Neural crest cell (in vitro differentiated cells): ENCODE data around the gene STARD8. TPM values are rescaled to one million over a fixed set of nuclear protein-coding genes. Genes with fewer than 3 reads are reported as not detected.
"Not testable (repeated sequence)": the region's sequence is repeated elsewhere in the genome, so short reads cannot be mapped to it uniquely, and the experiment has no call there.

ENCODE experiments used
- DNase-seq: peaks from one replicate; pipeline ENCODE4 v3.0.0; 2021; ENCODE audit warnings: low read depth, mixed read lengths, low spot score
- H3K27ac Mint-ChIP-seq: one replicate; pipeline ENCODE4 v1.8.0; 2021; ENCODE audit warnings: mild to moderate bottlenecking, mixed read lengths; ENCODE audit not compliant: unreplicated experiment
- H3K27me3 Mint-ChIP-seq: 2 replicates; pipeline ENCODE4 v1.8.0; 2021; ENCODE audit warnings: low read depth, mild to moderate bottlenecking, mixed read lengths
- H3K36me3 Mint-ChIP-seq: 2 replicates; pipeline ENCODE4 v1.8.0; 2021; ENCODE audit warnings: low read depth, mild to moderate bottlenecking, mixed read lengths
- H3K4me1 Mint-ChIP-seq: 2 replicates; pipeline ENCODE4 v1.8.0; 2021; ENCODE audit warnings: mixed read lengths
- H3K4me3 Mint-ChIP-seq: one replicate; pipeline ENCODE4 v1.8.0; 2021; ENCODE audit warnings: mild to moderate bottlenecking, mixed read lengths
- H3K9me3 Mint-ChIP-seq: 2 replicates; pipeline ENCODE4 v1.8.0; 2021; ENCODE audit warnings: mixed read lengths
- CTCF ChIP-seq: fragments of 200-600 bp; sonication (generic); conservative IDR thresholded peaks from 2 replicates; pipeline ENCODE4 v1.5.0; 2021; ENCODE audit warnings: antibody characterized with exemption, mild to moderate bottlenecking
- total RNA-seq: library from RNA; stranded (reverse); gene quantifications from 2 replicates; pipeline ENCODE4 v1.2.1, GENCODE V29; 2021

The STARD8 gene
- total RNA-seq, 1 donor from 2014 or later: 1.8 TPM

- H3K36me3 Mint-ChIP-seq: no peaks in the 10 kb centered on the region
- no peak for TF ChIP-seq CTCF
- peaks cover 15% of the 10 kb centered on the region for H3K27me3 Mint-ChIP-seq
- H3K9me3 Mint-ChIP-seq: no peaks in the 10 kb centered on the region
- peaks cover 32% of the 10 kb centered on the region for H3K4me1 Mint-ChIP-seq
- H3K4me3 Mint-ChIP-seq: peak overlapping the region; percentile 67
- no peak for DNase-seq
- H3K27ac Mint-ChIP-seq: no peak overlapping the region
Measured at GRCh38 chrX:68685685-68686084, 38.2 kb downstream of the STARD8 start.

DNA sequence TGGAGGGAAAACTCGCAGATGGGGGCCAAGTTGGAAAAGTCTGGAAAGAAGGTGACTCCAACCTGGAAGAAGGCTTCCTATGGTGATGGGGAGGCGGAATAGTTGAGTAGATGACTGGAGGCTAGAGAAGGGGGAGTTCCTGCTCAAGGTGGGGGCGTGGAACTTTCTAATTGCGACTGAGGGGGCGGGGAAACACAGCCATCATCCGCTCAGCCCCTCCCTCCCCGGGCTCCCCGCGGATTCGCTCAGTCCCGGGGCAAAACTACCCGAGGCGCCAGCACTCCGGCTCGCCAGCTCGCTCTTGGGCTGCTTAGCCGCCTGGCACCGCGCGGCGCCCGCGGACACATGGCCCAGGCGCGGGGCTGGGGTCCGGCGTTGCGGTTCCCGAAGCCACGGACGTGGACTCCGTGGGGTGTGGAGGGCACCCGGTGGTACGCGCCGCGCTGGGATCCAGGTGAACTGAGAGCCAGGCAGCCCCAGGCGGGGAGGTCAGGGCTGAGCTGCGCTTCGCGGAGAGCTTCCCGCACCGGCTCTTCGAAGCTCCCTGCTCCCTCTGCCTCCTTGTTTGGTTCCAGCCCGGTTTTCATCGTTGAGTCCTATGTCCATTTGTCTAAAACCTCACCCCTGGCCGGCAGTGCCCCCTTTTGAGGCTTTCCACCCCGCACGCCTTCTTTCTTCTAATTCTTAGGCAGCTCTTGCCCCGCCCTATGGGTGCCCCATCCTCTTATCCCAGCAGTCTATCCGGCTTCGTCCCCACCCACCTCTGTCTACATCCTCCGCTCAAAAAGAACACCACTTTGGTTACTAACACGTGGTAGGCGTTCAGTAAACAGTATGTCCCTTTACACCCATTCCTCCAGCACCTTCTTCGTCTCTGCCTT lies 38.9 kb downstream of the STARD8 start:
- peak; percentile 8 for DNase-seq
- no peaks in the 10 kb centered on the region for H3K9me3 Mint-ChIP-seq
- H3K27me3 Mint-ChIP-seq: peaks cover 15% of the 10 kb centered on the region
- no peak overlapping the region for H3K27ac Mint-ChIP-seq
- no peak for TF ChIP-seq CTCF
- H3K36me3 Mint-ChIP-seq: no peaks in the 10 kb centered on the region
- H3K4me1 Mint-ChIP-seq: peaks cover 32% of the 10 kb centered on the region
- peak overlapping the region; percentile 67 for H3K4me3 Mint-ChIP-seq

DNA sequence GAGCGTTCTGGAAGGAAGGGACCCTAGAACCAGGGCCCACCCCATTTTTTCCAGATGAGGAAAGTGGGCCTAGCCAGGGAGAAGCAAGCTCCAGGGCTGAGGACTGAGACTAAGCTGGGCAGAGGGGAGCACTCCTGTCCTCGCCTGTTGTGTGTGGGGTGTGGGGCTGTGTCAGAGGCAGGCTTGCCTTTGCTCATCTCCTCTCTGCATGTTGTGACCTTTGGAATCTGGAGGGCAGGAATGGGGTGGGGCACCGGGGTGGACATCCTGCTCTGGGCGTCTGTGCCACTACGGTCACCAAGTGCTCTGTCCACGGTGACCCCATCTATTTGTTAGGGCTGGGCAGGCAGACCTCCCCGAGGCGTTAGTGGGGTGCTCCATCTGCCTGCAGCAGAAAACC lies 41.5 kb downstream of the STARD8 start:
- H3K9me3 Mint-ChIP-seq, DNase-seq, H3K4me3 Mint-ChIP-seq, H3K27ac Mint-ChIP-seq, H3K36me3 Mint-ChIP-seq: not testable (repeated sequence)
- H3K4me1 Mint-ChIP-seq: peaks cover 32% of the 10 kb centered on the region
- H3K27me3 Mint-ChIP-seq: peaks cover 15% of the 10 kb centered on the region

- Mint-ChIP-seq H3K36me3 (no peaks in the 10 kb centered on the region), H3K4me1 (peaks cover 15% of the 10 kb centered on the region), H3K27ac (no peak overlapping the region), H3K4me3 (peak overlapping the region; percentile 50), H3K9me3 (no peaks in the 10 kb centered on the region), H3K27me3 (peaks cover 16% of the 10 kb centered on the region)
- no peak for DNase-seq
- TF ChIP-seq CTCF: no peak
Measured at GRCh38 chrX:68690936-68691501, 43.6 kb downstream of the STARD8 start.

- no peak for DNase-seq
- no peak for TF ChIP-seq CTCF
- no peak overlapping the region for H3K4me3 Mint-ChIP-seq
- H3K4me1 Mint-ChIP-seq: peaks cover 9% of the 10 kb centered on the region
- H3K9me3 Mint-ChIP-seq: no peaks in the 10 kb centered on the region
- H3K27me3 Mint-ChIP-seq: peaks cover 12% of the 10 kb centered on the region
- no peak overlapping the region for H3K27ac Mint-ChIP-seq
- no peaks in the 10 kb centered on the region for H3K36me3 Mint-ChIP-seq
Measured at GRCh38 chrX:68691921-68692320, 44.5 kb downstream of the STARD8 start.

- Mint-ChIP-seq H3K27ac (no peak overlapping the region), H3K4me3 (no peak overlapping the region), H3K9me3 (no peaks in the 10 kb centered on the region)
Measured at GRCh38 chrX:68692651-68693050, 45.2 kb downstream of the STARD8 start.

More at GRCh38 chrX:68692651-68693050, 45.2 kb downstream of the STARD8 start:
- no peak for DNase-seq
- Mint-ChIP-seq H3K36me3 (no peaks in the 10 kb centered on the region), H3K4me1 (peaks cover 3% of the 10 kb centered on the region), H3K27me3 (peaks cover 6% of the 10 kb centered on the region)
- no peak for TF ChIP-seq CTCF
